ENCODE measurements around the gene RAB6B. TPM values are rescaled to one million over a fixed set of nuclear protein-coding genes. Genes with fewer than 3 reads are reported as not detected.

Gene RAB6B
- total RNA-seq, 2 experiments from 2014 or later, result 3.3 to 4.5 TPM

DNA sequence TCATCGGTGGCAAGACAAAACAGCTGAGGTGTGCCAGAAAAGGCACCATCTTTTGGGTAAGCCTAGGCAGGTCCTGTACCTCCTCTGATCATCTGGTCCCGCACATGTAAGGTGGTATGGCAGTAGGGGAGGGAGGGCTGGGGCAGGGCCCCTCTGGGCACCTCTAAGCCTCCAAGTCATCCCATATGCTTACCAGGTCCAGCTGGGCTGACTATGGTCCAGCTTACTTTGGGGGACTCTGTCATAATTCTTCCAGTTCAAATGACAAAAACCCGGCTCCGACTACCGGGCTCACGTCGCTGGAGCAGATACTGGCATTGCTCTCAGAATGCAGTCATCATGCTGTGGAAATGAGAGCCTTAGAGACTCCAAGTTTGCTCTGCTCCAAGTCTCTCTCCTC, 1.9 kb upstream of the RAB6B start:
- ChIA-PET CTCF (no interaction called here), POLR2A (no interaction called here)
- H3K27me3 Mint-ChIP-seq, result peaks cover 60% of the 10 kb centered on the region

GRCh38 chr3:133896002-133896761, 500 bp upstream of the RAB6B start:
- POLR2A ChIA-PET, result no interaction called here
- no peaks in the 10 kb centered on the region for H3K9me3 Mint-ChIP-seq
- no peak overlapping the region for H3K27ac Mint-ChIP-seq
- peak overlapping the region; percentile 54 for H3K4me3 Mint-ChIP-seq
- no peaks in the 10 kb centered on the region for H3K36me3 Mint-ChIP-seq (ENCODE audit: low read depth)
- peaks cover 51% of the 10 kb centered on the region for H3K27me3 Mint-ChIP-seq
- peaks cover 4% of the 10 kb centered on the region for H3K4me1 Mint-ChIP-seq
- no peak for DNase-seq
- CTCF ChIA-PET, result no interaction called here

More for the DNA sequence above, 1.9 kb upstream of the RAB6B start:
- peaks cover 4% of the 10 kb centered on the region for H3K4me1 Mint-ChIP-seq
- peaks cover 3% of the 10 kb centered on the region for H3K9me3 Mint-ChIP-seq
- DNase-seq, result no peak
- H3K27ac Mint-ChIP-seq, result no peak overlapping the region
- no peak overlapping the region for H3K4me3 Mint-ChIP-seq
- peaks cover 2% of the 10 kb centered on the region for H3K36me3 Mint-ChIP-seq (ENCODE audit: low read depth)

GRCh38 chr3:133894353-133895207, 1.1 kb downstream of the RAB6B start:
- Mint-ChIP-seq H3K9me3 (no peaks in the 10 kb centered on the region), H3K27ac (no peak overlapping the region), H3K4me3 (no peak overlapping the region), H3K4me1 (peaks cover 4% of the 10 kb centered on the region), H3K36me3 (ENCODE audit: low read depth) (no peaks in the 10 kb centered on the region), H3K27me3 (peaks cover 51% of the 10 kb centered on the region)
- POLR2A ChIA-PET, result no interaction called here
- CTCF ChIA-PET, result no interaction called here
- no peak for DNase-seq

DNA sequence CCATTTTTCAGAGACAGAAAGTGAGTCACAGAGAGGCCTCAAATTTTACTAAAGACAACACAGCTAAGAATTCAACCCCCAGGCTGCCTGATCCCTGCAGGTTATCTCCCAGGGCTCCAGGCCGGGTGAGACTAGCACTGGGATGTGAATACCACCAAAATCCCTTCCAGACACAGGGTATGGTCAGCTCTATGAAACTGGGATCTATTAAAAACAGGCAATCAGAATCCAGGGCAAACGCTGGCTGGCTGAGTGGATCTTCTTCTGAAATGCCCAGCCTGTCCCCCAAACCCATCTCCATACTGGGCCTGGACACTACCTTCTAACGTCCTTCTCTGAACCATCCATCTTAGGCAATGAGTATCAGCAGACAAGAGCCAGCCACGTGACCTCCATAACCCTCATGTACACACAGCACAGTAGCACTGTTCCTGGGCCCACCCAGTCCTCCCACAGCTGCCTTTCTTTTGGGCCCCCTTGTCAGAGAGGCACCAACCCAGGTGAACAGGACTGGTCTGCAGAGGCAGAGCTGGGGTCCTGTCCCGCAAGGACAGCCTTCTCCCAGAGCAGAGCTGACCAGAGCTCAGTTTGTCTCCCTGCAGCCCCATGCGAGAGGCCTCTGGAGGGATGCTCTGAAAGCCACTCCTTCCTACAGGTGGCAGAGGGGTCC, 1.9 kb downstream of the RAB6B start:
- Mint-ChIP-seq H3K9me3 (no peaks in the 10 kb centered on the region), H3K36me3 (ENCODE audit: low read depth) (no peaks in the 10 kb centered on the region), H3K27ac (no peak overlapping the region), H3K4me3 (no peak overlapping the region), H3K27me3 (peaks cover 51% of the 10 kb centered on the region), H3K4me1 (peaks cover 4% of the 10 kb centered on the region)
- DNase-seq, result no peak
- ChIA-PET CTCF (no interaction called here), POLR2A (no interaction called here)

- H3K4me1 Mint-ChIP-seq, result peaks cover 4% of the 10 kb centered on the region
- DNase-seq, result no peak
- CTCF ChIA-PET, result no interaction called here
- peaks cover 45% of the 10 kb centered on the region for H3K27me3 Mint-ChIP-seq
- H3K27ac Mint-ChIP-seq, result no peak overlapping the region
- no peak overlapping the region for H3K4me3 Mint-ChIP-seq
- H3K9me3 Mint-ChIP-seq, result no peaks in the 10 kb centered on the region
- H3K36me3 Mint-ChIP-seq (ENCODE audit: low read depth), result no peaks in the 10 kb centered on the region
- POLR2A ChIA-PET, result interaction anchor here (1.3 kb wide), 1 partner anchor 13 kb away, joined by 3 read pairs; no protein-coding TSS in a partner anchor
These were observed 3.0 kb downstream of the RAB6B start for GRCh38 chr3:133892541-133893231.

DNA sequence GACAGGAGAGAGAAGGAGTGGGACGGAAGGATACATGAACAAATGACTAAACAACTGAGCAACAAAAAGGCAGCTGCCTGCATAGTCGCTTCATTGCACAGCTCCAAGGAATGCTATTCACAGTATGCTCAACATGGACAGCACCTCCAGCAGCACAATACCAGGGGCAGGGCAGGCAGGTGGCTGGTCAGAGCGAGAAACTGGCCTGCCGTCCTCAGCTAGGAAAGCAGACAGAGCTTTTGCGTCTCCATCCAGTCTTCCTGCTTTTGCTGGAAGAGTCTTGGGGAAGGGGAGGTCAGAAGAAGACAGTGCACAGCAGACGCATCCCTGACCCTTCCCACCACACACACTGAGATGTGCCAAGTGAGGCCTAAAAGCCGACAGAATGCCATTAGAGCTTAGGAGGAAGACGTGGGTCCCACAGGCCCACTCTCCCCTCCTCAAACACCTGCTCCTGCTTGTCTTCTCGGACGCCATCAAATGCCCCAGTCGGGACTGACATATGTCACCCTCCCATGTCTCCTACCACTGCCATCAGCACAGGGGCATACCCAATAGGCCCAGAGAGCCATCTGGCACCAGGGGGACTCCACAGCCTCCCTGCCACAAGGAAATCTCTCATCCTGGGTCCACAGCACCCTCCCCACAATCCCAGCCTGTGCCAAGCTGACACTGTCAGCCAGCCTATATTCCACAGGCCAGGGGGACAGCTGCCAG, 3.9 kb downstream of the RAB6B start:
- ChIA-PET CTCF (no interaction called here), POLR2A (interaction anchor here (1.3 kb wide), 1 partner anchor 14 kb away, joined by 3 read pairs; no protein-coding TSS in a partner anchor)
- H3K36me3 Mint-ChIP-seq (ENCODE audit: low read depth), result no peaks in the 10 kb centered on the region
- H3K27ac Mint-ChIP-seq, result no peak overlapping the region
- no peak overlapping the region for H3K4me3 Mint-ChIP-seq
- H3K4me1 Mint-ChIP-seq, result peaks cover 4% of the 10 kb centered on the region
- no peak for DNase-seq
- no peaks in the 10 kb centered on the region for H3K9me3 Mint-ChIP-seq
- H3K27me3 Mint-ChIP-seq, result peaks cover 36% of the 10 kb centered on the region

- Mint-ChIP-seq H3K4me1 (peaks cover 2% of the 10 kb centered on the region), H3K4me3 (no peak overlapping the region), H3K27me3 (peaks cover 29% of the 10 kb centered on the region), H3K27ac (no peak overlapping the region), H3K9me3 (no peaks in the 10 kb centered on the region), H3K36me3 (ENCODE audit: low read depth) (no peaks in the 10 kb centered on the region)
- no peak for DNase-seq
- ChIA-PET POLR2A (interaction anchor here (1.3 kb wide), 1 partner anchor 15 kb away, joined by 3 read pairs; no protein-coding TSS in a partner anchor), CTCF (no interaction called here)
These were observed 4.6 kb downstream of the RAB6B start for GRCh38 chr3:133890972-133891644.

GRCh38 chr3:133890037-133890436, 5.6 kb downstream of the RAB6B start:
- H3K27me3 Mint-ChIP-seq, result peaks cover 23% of the 10 kb centered on the region
- no peaks in the 10 kb centered on the region for H3K4me1 Mint-ChIP-seq
- H3K36me3 Mint-ChIP-seq (ENCODE audit: low read depth), result no peaks in the 10 kb centered on the region
- no peak overlapping the region for H3K27ac Mint-ChIP-seq
- H3K9me3 Mint-ChIP-seq, result no peaks in the 10 kb centered on the region
- no peak for DNase-seq
- CTCF ChIA-PET, result no interaction called here
- POLR2A ChIA-PET, result no interaction called here
- H3K4me3 Mint-ChIP-seq, result no peak overlapping the region

GRCh38 chr3:133888726-133889340, 6.8 kb downstream of the RAB6B start:
- Mint-ChIP-seq H3K27me3 (peaks cover 15% of the 10 kb centered on the region), H3K36me3 (ENCODE audit: low read depth) (no peaks in the 10 kb centered on the region), H3K4me1 (no peaks in the 10 kb centered on the region), H3K9me3 (no peaks in the 10 kb centered on the region), H3K4me3 (no peak overlapping the region), H3K27ac (no peak overlapping the region)
- DNase-seq, result no peak
- ChIA-PET POLR2A (interaction anchor here (1.1 kb wide), 1 partner anchor 9 kb away, joined by 3 read pairs; no protein-coding TSS in a partner anchor), CTCF (no interaction called here)

DNA sequence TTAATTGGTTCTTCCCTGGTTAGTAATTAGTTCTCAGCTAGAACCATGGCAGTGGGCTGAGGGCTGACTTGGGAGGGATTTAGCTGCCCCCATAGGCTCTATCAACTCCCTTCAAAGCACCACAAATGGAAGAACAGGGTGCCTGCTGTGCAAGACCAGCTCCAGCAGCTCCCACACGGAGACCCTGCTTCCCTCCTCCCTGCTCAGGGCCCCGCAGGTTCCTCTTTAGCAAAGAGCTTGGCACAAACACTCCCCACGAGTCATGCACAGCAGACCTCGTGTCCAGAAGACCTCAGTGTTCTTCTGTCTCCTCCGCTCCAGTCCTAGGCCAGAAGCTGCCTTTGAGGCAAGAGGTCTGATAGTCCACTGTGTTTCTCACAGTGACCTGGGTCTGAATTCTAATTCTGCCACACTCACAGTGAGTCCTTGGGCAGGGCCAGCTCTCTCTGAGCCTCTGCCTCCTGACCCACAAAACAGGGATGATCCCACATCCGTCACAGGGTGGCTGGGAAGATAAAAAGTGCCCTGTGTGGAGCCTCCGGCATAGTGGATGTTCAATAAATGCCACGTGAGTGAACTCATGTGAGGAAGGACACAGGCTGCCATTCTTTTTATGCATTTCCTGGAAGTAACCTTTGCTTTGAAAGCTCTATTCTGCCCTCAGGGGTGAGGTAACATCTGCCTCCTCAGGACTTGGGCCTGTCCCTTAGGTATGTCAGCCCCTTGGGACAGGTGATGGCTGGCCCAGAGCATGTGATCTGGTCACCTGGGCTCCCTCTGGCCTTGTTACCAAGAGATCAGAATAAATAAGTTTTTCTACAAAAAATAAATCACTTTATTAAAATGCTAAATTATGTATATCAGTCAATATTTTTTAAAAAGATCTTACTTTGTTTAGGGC, 7.6 kb downstream of the RAB6B start:
- POLR2A ChIA-PET, result interaction anchor here (1.1 kb wide), 1 partner anchor 8 kb away, joined by 3 read pairs; no protein-coding TSS in a partner anchor
- no peak overlapping the region for H3K4me3 Mint-ChIP-seq
- H3K27me3 Mint-ChIP-seq, result peaks cover 7% of the 10 kb centered on the region
- CTCF ChIA-PET, result no interaction called here
- H3K4me1 Mint-ChIP-seq, result peaks cover 4% of the 10 kb centered on the region
- no peaks in the 10 kb centered on the region for H3K36me3 Mint-ChIP-seq (ENCODE audit: low read depth)
- no peak for DNase-seq
- H3K27ac Mint-ChIP-seq, result no peak overlapping the region
- H3K9me3 Mint-ChIP-seq, result no peaks in the 10 kb centered on the region

Measured in activated CD4-positive, alpha-beta memory T cell treated with anti-CD3 and anti-CD28 coated beads, Interleukin-2, amount 10 ng/mL, durations not matched to agents 7 days and 5 days (primary cell).